Measurements from ENCODE around the gene ARCN1.

DNA sequence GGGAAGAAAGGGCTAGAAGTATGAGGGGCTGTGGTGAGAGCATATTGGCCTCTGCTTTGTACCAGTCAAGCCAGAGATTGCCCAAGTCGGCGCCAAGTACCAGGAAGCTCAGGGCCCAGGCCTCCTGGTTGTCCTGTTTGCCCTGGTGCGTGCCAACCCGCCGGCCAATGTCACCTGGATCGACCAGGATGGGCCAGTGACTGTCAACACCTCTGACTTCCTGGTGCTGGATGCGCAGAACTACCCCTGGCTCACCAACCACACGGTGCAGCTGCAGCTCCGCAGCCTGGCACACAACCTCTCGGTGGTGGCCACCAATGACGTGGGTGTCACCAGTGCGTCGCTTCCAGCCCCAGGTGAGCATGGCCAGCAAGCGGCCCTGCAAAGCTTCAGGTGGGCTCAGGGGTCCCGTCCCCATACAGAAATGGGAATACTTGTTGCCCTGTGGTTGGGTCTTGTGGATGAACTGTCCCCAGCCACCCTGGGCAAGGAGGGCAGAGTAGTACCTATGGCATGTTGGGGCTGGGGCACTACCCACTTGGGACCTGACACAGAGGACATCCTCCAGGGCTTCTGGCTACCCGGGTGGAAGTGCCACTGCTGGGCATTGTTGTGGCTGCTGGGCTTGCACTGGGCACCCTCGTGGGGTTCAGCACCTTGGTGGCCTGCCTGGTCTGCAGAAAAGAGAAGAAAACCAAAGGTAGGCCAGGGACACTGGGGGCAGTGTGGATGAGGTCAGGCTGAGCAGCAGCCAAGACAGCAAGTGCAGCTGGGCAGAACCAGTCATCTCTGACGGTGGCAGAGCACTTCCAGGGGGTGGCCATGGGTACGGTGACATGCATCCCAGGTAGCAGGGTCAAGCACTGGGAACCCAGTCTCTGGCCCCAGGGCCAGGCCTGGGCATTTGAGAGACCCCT, 39.1 kb upstream of the ARCN1 start:
- no peak for TF ChIP-seq EZH2 (IDR thresholded peaks at IDR 0.05; ENCODE audit: borderline replicate concordance, insufficient read depth, low read depth, low read length, poor library complexity, severe bottlenecking)
- TF ChIP-seq, protein P1, sequence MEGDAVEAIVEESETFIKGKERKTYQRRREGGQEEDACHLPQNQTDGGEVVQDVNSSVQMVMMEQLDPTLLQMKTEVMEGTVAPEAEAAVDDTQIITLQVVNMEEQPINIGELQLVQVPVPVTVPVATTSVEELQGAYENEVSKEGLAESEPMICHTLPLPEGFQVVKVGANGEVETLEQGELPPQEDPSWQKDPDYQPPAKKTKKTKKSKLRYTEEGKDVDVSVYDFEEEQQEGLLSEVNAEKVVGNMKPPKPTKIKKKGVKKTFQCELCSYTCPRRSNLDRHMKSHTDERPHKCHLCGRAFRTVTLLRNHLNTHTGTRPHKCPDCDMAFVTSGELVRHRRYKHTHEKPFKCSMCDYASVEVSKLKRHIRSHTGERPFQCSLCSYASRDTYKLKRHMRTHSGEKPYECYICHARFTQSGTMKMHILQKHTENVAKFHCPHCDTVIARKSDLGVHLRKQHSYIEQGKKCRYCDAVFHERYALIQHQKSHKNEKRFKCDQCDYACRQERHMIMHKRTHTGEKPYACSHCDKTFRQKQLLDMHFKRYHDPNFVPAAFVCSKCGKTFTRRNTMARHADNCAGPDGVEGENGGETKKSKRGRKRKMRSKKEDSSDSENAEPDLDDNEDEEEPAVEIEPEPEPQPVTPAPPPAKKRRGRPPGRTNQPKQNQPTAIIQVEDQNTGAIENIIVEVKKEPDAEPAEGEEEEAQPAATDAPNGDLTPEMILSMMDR (IDR thresholded peaks at IDR 0.05), result no peak

Measured in B cell (primary cell).